H9 (cell line): Measurements from ENCODE around the gene HDLBP. TPM values are rescaled to one million over a fixed set of nuclear protein-coding genes. Genes with fewer than 3 reads are reported as not detected.

Source experiments
- DNase-seq: peaks from one replicate; pipeline ENCODE4 v3.0.0-alpha.2; 2017
- H2AFZ ChIP-seq: one replicate; pipeline ENCODE4 v1.6.1; 2013; ENCODE audit warnings: mild to moderate bottlenecking, low read length, control low read depth, moderate library complexity
- H2AK5ac ChIP-seq: 2 replicates; pipeline ENCODE4 v1.6.1; 2013; ENCODE audit warnings: low read length, control low read depth, mixed read lengths; ENCODE audit not compliant: insufficient read length
- H2BK120ac ChIP-seq: one replicate; pipeline ENCODE4 v1.6.1; 2013; ENCODE audit warnings: low read depth, mild to moderate bottlenecking, low read length, control low read depth, inconsistent platforms; ENCODE audit not compliant: poor library complexity, severe bottlenecking
- H2BK12ac ChIP-seq: 2 replicates; pipeline ENCODE4 v1.6.1; 2013; ENCODE audit warnings: low read length, control low read depth, mixed read lengths, low read depth; ENCODE audit not compliant: insufficient read length
- H2BK15ac ChIP-seq: 2 replicates; pipeline ENCODE4 v1.6.1; 2013; ENCODE audit warnings: low read depth, low read length, control low read depth
- H2BK20ac ChIP-seq: one replicate; pipeline ENCODE4 v1.6.1; 2013; ENCODE audit warnings: low read depth, mild to moderate bottlenecking, low read length, control low read depth, inconsistent platforms; ENCODE audit not compliant: poor library complexity, severe bottlenecking
- H2BK5ac ChIP-seq: 2 replicates; pipeline ENCODE4 v1.6.1; 2013; ENCODE audit warnings: low read length, control low read depth, mixed read lengths; ENCODE audit not compliant: insufficient read length
- H3K14ac ChIP-seq: 2 replicates; pipeline ENCODE4 v1.6.1; 2013; ENCODE audit warnings: low read length, control low read depth; ENCODE audit not compliant: insufficient read depth
- H3K18ac ChIP-seq: 2 replicates; pipeline ENCODE4 v1.6.1; 2013; ENCODE audit warnings: low read depth, mild to moderate bottlenecking, mixed read lengths, low read length, control low read depth; ENCODE audit not compliant: insufficient read length
- H3K23ac ChIP-seq: 2 replicates; pipeline ENCODE4 v1.6.1; 2013; ENCODE audit warnings: low read length, control low read depth, mixed read lengths, low read depth; ENCODE audit not compliant: insufficient read length
- H3K23me2 ChIP-seq: 2 replicates; pipeline ENCODE4 v1.6.1; 2013; ENCODE audit warnings: low read depth, mild to moderate bottlenecking, mixed read lengths, low read length, control low read depth; ENCODE audit not compliant: insufficient read length, poor library complexity, severe bottlenecking
- H3K27ac ChIP-seq: 2 replicates; pipeline ENCODE4 v1.5.1; 2013; ENCODE audit warnings: low read length, control low read depth, mixed read lengths, low read depth; ENCODE audit not compliant: insufficient read length
- H3K27me3 ChIP-seq: 2 replicates; pipeline ENCODE4 v1.6.1; 2013; ENCODE audit warnings: low read length, control low read depth, inconsistent platforms; ENCODE audit not compliant: insufficient read depth
- H3K4ac ChIP-seq: 2 replicates; pipeline ENCODE4 v1.6.1; 2013; ENCODE audit warnings: low read depth, mild to moderate bottlenecking, control low read depth, inconsistent platforms, low read length, moderate library complexity
- H3K4me1 ChIP-seq: 2 replicates; pipeline ENCODE4 v1.6.1; 2013; ENCODE audit warnings: low read length, control low read depth, inconsistent platforms; ENCODE audit not compliant: insufficient read depth
- H3K4me2 ChIP-seq: 2 replicates; pipeline ENCODE4 v1.6.1; 2013; ENCODE audit warnings: low read length, control low read depth, mixed read lengths; ENCODE audit not compliant: insufficient read length, insufficient read depth
- H3K56ac ChIP-seq: 2 replicates; pipeline ENCODE4 v1.6.1; 2013; ENCODE audit warnings: low read depth, mild to moderate bottlenecking, mixed read lengths, low read length, control low read depth; ENCODE audit not compliant: insufficient read length
- H3K79me1 ChIP-seq: 2 replicates; pipeline ENCODE4 v1.6.1; 2013; ENCODE audit warnings: low read depth, mild to moderate bottlenecking, moderate library complexity, low read length, control low read depth, inconsistent platforms; ENCODE audit not compliant: insufficient read depth, poor library complexity, severe bottlenecking
- H3K79me2 ChIP-seq: 2 replicates; pipeline ENCODE4 v1.6.1; 2013; ENCODE audit warnings: low read length, control low read depth, inconsistent platforms; ENCODE audit not compliant: insufficient read depth
- H3K9ac ChIP-seq: 2 replicates; pipeline ENCODE4 v1.6.1; 2013; ENCODE audit warnings: low read length, control low read depth, mixed read lengths; ENCODE audit not compliant: insufficient read length; ENCODE audit errors: extremely low read depth
- H3K9me3 ChIP-seq: one replicate; pipeline ENCODE4 v1.6.1; 2013; ENCODE audit warnings: low read depth, low read length, inconsistent platforms; ENCODE audit not compliant: control insufficient read depth
- H3T11ph ChIP-seq: one replicate; pipeline ENCODE4 v1.6.1; 2013; ENCODE audit warnings: mild to moderate bottlenecking, low read length, control low read depth, inconsistent platforms
- H4K20me1 ChIP-seq: one replicate; pipeline ENCODE4 v1.6.1; 2013; ENCODE audit not compliant: control insufficient read depth, insufficient read length, insufficient read depth
- H4K5ac ChIP-seq: 2 replicates; pipeline ENCODE4 v1.6.1; 2013; ENCODE audit warnings: low read depth, mild to moderate bottlenecking, mixed read lengths, low read length, control low read depth; ENCODE audit not compliant: insufficient read length
- H4K8ac ChIP-seq: replicated peaks from 2 replicates; pipeline ENCODE4 v1.6.1; 2013; ENCODE audit warnings: low read length, control low read depth, mixed read lengths, low read depth; ENCODE audit not compliant: insufficient read length
- H4K91ac ChIP-seq: 2 replicates; pipeline ENCODE4 v1.6.1; 2013; ENCODE audit warnings: low read depth, mild to moderate bottlenecking, moderate library complexity, mixed read lengths, low read length, control low read depth; ENCODE audit not compliant: insufficient read length
- H3K27ac Mint-ChIP-seq, 3 experiments: 2 replicates in 2 of 3; 3 replicates in 1 of 3; pipeline ENCODE4 v1.8.0; 2020 to 2021; ENCODE audit warnings: mixed read lengths in 3 of 3, mild to moderate bottlenecking in 1 of 3, moderate library complexity in 1 of 3
- H3K27me3 Mint-ChIP-seq: 2 replicates; pipeline ENCODE4 v1.8.0; 2021; ENCODE audit warnings: low read depth, mild to moderate bottlenecking, moderate library complexity, mixed read lengths
- H3K36me3 Mint-ChIP-seq, 3 experiments: 2 replicates in 2 of 3; 3 replicates in 1 of 3; pipeline ENCODE4 v1.8.0; 2020 to 2021; ENCODE audit warnings: low read depth in 3 of 3, mixed read lengths in 3 of 3; ENCODE audit not compliant: insufficient read depth in 1 of 3
- H3K4me1 Mint-ChIP-seq, 2 experiments: 2 replicates each; pipeline ENCODE4 v1.8.0; 2020; ENCODE audit warnings: mixed read lengths in 2 of 2
- H3K4me3 Mint-ChIP-seq, 2 experiments: 2 replicates in 1 of 2; 3 replicates in 1 of 2; pipeline ENCODE4 v1.8.0; 2020 to 2021; ENCODE audit warnings: mild to moderate bottlenecking in 2 of 2, mixed read lengths in 2 of 2, moderate library complexity in 1 of 2
- H3K9me3 Mint-ChIP-seq, 2 experiments: 2 replicates in 1 of 2; 3 replicates in 1 of 2; pipeline ENCODE4 v1.8.0; 2020; ENCODE audit warnings: mild to moderate bottlenecking in 2 of 2, mixed read lengths in 2 of 2, moderate library complexity in 1 of 2
- WGBS: extraction: QIAGEN DNeasy Blood & Tissue Kit; methylation state at CpG from one replicate; pipeline ENCODE4 v1.1.7; 2013; ENCODE audit warnings: missing lambda C conversion rate, low lambda C conversion rate, mixed read lengths; ENCODE audit not compliant: insufficient read length; ENCODE audit errors: extremely low coverage; 5-methylcytosine and 5-hydroxymethylcytosine counted together
- total RNA-seq: library from RNA; stranded (reverse); gene quantifications from 2 replicates; pipeline ENCODE4 v1.2.1, GENCODE V29; 2021
- TF ChIP-seq, protein P1 (sequence below): fragments of 200-600 bp; sonication (generic); conservative IDR thresholded peaks from 3 replicates; pipeline ENCODE4 v1.8.0; 2021; ENCODE audit warnings: antibody characterized with exemption, mild to moderate bottlenecking

The HDLBP gene
- total RNA-seq, 1 experiment from 2014 or later, result 364 TPM

DNA sequence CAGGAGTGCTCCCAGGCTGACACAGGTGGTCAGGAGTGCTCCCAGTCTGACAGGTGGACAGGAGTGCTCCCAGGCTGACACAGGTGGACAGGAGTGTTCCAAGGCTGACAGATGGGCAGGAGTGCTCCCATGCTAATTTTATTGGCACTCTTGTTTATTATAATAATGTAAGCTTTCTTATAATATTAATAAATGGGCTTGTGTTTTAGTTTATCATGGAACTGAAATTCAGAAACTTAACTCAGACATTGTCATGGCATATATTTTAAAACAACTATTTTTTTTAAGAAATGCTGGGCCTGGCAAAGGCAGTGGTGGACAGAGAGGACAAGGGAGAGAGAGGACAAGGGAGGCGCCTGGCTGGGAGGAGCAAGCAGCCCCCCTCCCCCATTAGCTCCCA lies 108.3 kb downstream of the HDLBP start:
- Mint-ChIP-seq H3K4me3 (no peak overlapping the region), H3K36me3 (no peaks in the 10 kb centered on the region; a peak in 1 of 7 replicates), H3K9me3 (no peaks in the 10 kb centered on the region), H3K27ac (no peak overlapping the region), H3K27me3 (peaks cover 3% of the 10 kb centered on the region), H3K4me1 (peaks cover 7 to 9% of the 10 kb centered on the region in 2 experiments)
- Histone ChIP-seq H3K9ac (no peak overlapping the region), H3K27ac (no peak overlapping the region), H2BK12ac (no peak overlapping the region), H4K5ac (no peak overlapping the region), H3K23me2 (no peaks in the 10 kb centered on the region), H2AK5ac (no peak overlapping the region), H3K56ac (no peak overlapping the region), H3K18ac (no peak overlapping the region), H4K20me1 (no peaks in the 10 kb centered on the region), H3T11ph (no peak overlapping the region), H2BK120ac (no peak overlapping the region), H2BK5ac (no peak overlapping the region), H3K4me1 (no peaks in the 10 kb centered on the region), H3K14ac (no peak overlapping the region), H4K91ac (no peak overlapping the region), H3K4ac (no peak overlapping the region), H3K9me3 (no peaks in the 10 kb centered on the region), H3K79me2 (no peaks in the 10 kb centered on the region), H4K8ac (no peak overlapping the region), H3K27me3 (no peaks in the 10 kb centered on the region), H2BK15ac (no peak overlapping the region), H3K4me2 (no peak overlapping the region), H2AFZ (no peak overlapping the region), H2BK20ac (no peak overlapping the region), H3K23ac (no peak overlapping the region), H3K79me1 (no peaks in the 10 kb centered on the region)
- WGBS, result no CpG with 5 or more reads among the region's 1 CpG
- DNase-seq, result no peak
- TF ChIP-seq, protein P1, sequence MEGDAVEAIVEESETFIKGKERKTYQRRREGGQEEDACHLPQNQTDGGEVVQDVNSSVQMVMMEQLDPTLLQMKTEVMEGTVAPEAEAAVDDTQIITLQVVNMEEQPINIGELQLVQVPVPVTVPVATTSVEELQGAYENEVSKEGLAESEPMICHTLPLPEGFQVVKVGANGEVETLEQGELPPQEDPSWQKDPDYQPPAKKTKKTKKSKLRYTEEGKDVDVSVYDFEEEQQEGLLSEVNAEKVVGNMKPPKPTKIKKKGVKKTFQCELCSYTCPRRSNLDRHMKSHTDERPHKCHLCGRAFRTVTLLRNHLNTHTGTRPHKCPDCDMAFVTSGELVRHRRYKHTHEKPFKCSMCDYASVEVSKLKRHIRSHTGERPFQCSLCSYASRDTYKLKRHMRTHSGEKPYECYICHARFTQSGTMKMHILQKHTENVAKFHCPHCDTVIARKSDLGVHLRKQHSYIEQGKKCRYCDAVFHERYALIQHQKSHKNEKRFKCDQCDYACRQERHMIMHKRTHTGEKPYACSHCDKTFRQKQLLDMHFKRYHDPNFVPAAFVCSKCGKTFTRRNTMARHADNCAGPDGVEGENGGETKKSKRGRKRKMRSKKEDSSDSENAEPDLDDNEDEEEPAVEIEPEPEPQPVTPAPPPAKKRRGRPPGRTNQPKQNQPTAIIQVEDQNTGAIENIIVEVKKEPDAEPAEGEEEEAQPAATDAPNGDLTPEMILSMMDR, result no peak
